GM18508 (cell line): ENCODE results near the gene ARSG.
"Not testable (repeated sequence)": the region's sequence is repeated elsewhere in the genome, so short reads cannot be mapped to it uniquely, and the experiment has no call there.

Experiments
- ATAC-seq: cut with Tn5 transposase; IDR thresholded peaks from one replicate; pipeline ENCODE4 v1.9.1; 2021; ENCODE audit warnings: moderate number of reproducible peaks; ENCODE audit not compliant: insufficient read depth, unreplicated experiment

The ARSG gene

DNA sequence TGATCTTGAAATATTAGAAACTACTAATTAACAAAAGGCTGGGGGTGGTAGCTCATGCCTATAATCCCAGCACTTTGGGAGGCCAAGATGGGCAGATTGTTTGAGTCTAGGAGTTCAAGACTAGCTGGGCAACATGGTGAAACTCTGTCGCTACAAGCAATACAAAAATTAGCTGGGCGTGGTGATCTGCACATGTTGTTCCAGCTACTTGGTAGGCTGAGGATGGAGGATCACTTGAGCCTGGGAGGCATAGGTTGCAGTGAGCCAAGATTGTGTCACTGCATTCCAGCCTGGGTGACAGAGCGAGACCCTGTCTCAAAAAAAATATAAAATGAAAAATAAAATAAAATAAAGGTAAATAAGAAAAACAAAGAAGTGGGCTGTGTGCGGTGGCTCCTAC, 66.6 kb downstream of the ARSG start:
- ATAC-seq: no peak

DNA sequence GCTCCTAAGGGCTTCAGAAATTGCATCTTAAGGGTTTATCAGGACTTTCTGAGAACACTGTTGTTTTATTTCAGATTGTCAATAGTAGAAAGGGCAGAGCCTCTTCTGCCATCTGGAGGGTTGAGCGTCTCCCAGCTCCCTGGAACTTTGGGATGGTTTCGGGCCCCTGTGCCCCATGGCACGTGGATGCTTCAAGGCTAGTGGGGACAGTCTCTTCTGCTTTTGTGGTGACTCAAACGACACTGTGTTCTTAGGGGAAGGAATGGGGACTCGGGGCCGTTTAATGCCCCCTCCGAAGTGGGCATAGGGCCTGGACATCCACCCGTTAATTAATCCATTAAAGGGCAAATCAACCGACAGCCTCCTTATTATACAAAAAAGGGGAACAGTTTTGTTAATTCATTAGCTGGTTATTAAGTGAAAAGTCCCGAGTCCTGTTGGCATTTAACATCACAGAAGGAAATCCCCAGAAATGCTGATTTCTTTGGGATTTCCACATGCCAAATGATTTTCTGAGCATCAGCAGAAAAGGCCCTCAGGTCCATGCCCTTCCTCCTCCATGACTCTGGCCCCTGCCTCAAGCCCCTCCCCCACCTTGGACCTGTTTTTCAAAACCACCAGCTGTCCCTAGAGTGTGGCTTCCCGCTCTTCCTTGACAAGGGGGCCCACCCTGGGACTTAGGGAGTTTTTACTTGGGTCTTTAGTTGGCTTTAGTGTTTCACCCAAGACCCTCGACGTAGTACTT, 68.7 kb downstream of the ARSG start:
- no peak for ATAC-seq

DNA sequence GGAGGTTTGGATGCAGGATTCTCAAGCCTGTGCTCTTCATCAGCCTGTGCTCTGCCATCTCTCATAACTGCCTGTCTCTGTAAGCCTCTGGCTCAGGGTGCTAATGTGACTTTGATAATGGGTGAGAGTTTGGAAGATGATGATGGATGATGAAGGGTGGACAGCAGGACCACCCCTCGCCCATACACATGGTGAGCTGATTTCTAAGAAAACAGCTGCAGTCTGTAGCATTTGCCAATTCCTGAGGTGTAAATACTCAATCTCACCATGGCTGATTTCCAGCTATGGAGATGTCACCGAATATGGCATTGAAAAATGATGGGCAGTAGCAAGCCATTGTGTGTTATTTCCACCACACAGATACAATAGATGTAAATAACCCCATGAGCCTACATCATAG, 74.2 kb downstream of the ARSG start:
- no peak for ATAC-seq

DNA sequence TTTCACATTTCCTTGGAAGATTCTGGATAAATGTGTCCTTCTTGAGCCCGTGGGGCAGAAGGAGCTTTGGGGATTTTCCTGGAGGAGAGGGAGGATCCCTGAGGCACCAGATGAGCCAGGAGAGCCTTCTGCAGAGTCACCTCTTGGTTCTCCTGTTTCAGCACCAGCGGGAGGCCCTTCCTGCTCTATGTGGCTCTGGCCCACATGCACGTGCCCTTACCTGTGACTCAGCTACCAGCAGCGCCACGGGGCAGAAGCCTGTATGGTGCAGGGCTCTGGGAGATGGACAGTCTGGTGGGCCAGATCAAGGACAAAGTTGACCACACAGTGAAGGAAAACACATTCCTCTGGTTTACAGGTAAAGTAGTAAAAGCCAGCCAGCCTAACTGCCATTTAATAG, 77.1 kb downstream of the ARSG start:
- ATAC-seq: no peak

- ATAC-seq: no peak
Measured at GRCh38 chr17:68375566-68375965, 84.3 kb downstream of the ARSG start.

DNA sequence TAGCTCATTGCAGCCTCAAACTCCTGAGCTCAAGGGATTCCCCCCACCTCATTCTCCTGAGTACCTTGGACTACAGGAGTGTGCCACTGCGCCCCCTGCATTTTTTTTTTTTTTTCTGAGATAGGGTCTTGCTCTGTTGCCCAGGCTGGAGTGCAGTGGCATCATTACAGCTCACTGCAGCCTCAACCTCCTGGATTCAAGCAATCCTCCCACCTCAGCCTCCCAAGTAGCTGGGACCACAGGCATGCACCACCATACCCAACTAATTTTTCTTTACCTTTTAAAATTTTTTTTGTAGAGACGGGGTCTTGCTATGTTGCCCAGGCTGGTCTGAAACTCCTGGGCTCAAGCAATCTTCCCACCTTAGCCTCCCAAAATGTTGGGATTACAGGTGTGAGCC, 84.9 kb downstream of the ARSG start:
- ATAC-seq: not testable (repeated sequence)

DNA sequence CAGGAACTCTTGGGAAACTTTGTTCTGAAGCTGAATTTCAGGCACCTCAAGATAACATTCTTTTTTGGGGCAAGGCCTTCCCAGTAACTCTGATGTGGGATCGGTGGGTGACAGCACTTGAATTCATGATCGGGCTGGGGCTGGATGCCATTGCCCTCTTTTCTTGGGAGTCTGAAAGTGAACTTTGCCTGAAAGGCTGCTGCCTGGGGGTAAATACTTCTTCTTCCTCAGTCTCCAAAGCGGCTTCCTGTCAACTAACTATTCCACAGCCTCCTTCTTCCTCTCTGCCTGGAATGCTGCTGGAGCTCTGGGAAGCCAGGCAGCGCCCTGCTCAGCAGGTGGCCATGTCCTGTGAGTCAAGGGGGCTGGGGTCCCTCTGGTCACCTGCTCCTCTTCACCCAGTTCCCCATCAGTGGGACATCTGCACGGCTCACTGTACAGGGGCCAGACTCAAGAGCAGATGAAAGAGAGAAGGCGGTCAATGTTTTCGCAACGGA, 86.5 kb downstream of the ARSG start:
- ATAC-seq: no peak

DNA sequence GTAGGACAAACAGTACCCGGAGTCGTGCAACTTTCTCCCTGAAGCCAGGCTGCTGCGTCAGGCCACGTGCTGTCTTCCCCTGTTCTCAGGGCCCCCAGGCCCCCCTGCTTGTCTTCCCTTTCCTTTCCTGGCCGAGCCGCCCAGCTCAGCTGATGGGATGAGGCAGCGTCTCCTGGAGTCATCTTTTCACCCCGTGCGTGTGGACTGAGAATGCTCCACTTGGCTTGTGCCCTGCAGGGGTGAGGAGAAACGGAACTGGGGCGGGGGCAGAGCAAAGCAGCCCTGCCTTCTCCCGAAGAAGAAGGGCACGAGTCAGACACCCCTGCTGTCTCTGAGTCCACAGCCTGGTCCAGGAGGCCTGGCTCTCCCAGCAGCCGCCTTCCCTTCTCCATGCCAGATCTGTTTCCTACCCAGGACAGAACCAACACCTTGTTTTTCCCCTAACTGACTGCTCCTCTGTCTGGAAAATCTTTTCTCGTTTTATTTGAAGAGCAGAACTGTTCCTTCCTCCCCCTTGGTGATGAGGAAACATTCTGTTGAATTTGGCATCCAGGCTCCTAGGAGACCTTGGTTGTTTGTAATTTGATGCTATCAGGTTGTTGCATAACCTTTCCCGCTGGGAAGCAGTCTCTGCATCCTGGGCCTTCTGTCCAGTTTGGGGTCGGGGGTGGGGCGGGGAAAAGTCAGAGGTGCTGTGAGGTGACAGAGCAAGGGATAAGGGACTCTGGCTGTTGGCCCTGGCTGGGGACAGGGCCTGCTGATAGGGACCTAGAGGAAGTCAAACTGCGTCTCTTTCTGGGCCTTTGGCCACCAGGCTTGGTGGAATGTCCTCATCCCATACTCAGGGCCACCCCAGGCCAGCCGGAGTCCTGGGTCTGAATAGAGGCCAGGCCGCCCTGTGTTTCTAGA, 87.2 kb downstream of the ARSG start:
- no peak for ATAC-seq

- no peak for ATAC-seq
Measured at GRCh38 chr17:68379177-68379510, 87.8 kb downstream of the ARSG start.

DNA sequence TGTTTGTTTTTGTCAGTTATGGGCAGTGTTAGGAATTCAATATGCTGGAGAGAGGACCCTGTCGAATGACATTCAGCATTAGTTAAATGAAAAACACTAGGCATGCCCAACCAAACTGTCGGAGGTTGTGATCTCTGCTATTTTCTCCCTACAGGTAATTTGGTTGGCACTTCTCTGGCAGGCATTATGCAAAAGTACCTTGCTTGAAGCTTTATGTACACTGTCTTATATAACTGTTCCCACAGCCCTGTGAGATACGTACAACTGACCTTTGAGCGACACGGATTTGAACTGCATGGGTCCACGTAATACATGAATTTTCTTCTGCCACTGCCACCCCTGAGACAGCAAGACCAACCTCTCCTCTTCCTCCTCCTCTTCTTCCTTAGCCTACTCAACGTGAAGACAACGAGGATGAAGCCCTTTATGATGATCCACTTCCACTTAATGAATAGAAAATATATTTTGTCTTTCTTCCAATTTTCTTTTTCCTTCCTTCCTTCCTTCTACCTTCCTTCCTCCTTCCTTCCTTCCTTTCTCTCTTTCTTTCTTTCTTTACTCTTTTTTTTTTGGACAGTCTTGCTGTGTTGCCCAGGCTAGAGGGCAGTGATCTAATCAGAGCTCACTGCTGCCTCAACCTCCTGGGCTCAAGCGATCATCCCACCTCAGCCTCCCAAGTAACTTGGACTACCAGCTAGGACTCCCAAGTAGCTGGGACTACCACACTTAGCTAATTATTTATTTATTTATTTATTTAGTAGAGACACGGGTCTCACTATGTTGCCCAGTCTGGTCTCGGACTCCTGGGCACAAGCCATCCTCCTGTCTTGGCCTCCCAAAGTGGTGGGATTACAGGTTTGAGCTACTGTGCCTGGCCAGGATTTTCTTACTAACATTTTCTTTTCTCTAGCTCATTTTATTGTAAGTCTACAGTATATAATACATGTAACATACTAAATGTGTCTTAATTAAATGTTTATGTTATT, 88.7 kb downstream of the ARSG start:
- ATAC-seq: no peak

DNA sequence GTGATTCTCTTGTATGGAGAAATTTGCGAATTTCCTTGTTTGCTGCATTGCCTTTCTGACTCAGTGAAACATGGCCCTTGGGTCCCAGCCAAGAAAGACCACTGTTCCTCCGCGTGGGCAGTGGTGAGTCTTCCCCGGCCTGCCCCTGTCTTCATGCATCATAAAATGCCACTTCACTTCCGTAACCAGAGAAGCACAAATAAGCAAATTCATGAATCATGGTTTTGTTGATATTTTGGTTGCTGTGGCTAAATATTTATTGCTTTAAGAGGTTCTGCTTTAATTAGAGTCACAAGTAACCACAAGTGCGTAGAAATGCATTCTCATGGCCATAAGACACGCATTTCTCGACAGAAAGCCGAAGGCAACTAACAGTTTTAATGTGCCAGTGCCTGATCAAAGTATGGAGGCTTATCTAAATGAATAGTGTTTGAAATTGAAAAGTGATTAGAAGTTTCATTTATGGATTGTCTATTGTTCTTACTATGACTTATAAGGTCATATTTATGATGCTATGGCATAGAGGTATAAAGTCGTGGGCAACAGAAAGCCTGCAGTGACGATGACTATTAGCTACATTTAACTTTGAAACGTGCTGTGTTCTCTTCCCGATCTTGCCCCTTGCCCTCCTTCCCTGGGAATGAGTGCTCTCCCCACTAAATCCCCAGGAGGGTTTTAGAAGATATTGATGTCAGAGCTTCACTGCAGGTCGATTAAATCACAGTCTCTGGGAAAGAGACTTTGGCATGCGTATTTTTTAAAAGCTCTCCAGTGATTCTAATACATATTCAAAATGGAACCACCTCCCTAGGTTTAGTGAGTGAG, 90.0 kb downstream of the ARSG start:
- ATAC-seq: no peak

DNA sequence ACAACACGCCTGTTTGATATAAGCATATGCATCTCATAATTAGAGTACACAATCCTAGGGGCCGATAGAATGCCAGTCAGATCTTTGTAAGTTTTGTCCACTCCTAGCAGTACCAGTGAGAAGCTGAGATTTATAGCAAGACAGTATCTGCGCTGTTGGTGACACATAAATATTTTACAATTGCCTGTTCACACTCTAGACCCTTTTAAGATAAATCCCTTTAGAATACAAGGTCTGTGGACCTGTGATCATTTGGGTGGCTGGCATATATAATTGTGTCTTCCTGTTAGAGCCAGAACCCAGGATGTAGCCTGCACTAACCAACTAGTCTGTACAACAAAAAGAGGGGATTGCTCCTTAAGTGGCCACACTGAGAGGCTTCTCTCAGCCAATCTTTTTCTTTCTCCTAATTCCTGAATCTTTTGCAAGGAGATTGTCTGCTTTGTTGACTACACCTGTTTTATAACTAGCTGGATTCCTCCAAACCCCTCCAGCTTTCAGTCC, 91.3 kb downstream of the ARSG start:
- ATAC-seq: no peak

GRCh38 chr17:68383120-68383442, 91.8 kb downstream of the ARSG start:
- no peak for ATAC-seq

- no peak for ATAC-seq
Measured at GRCh38 chr17:68383443-68384321, 92.4 kb downstream of the ARSG start.

GRCh38 chr17:68384471-68384870, 93.2 kb downstream of the ARSG start:
- ATAC-seq: no peak

GRCh38 chr17:68384941-68385340, 93.6 kb downstream of the ARSG start:
- ATAC-seq: no peak

GRCh38 chr17:68385490-68386215, 94.4 kb downstream of the ARSG start:
- no peak for ATAC-seq
